ENCODE measurements around the gene ERC2.

Gene ERC2

GRCh38 chr3:56389183-56389830, 79.0 kb downstream of the ERC2 start:
- TF ChIP-seq MAX (IDR thresholded peaks at IDR 0.05; ENCODE audit: low read depth, low read length) (no peak), CTCF (IDR thresholded peaks at IDR 0.05; ENCODE audit: low read depth, low read length) (no peak), POLR2A (IDR thresholded peaks at IDR 0.05; ENCODE audit: extremely low read depth, insufficient read length) (no peak), MYC (IDR thresholded peaks at IDR 0.05; ENCODE audit: low read depth, low read length) (no peak)
- no peak for DNase-seq (ENCODE audit: low read depth)

GRCh38 chr3:56383092-56383491, 85.2 kb downstream of the ERC2 start:
- H3K4me3 ChIP-seq (ENCODE audit: low read depth, low read length): no peak overlapping the region
- TF ChIP-seq MAX (IDR thresholded peaks at IDR 0.05; ENCODE audit: low read depth, low read length) (no peak), MYC (IDR thresholded peaks at IDR 0.05; ENCODE audit: low read depth, low read length) (no peak), POLR2A (IDR thresholded peaks at IDR 0.05; ENCODE audit: extremely low read depth, insufficient read length) (no peak)
- no peak for DNase-seq (ENCODE audit: low read depth)

More at GRCh38 chr3:56389183-56389830, 79.0 kb downstream of the ERC2 start:
- H3K4me3 ChIP-seq (ENCODE audit: low read depth, low read length): no peak overlapping the region

GRCh38 chr3:56379723-56380287, 88.5 kb downstream of the ERC2 start:
- no peak for DNase-seq (ENCODE audit: low read depth)
- TF ChIP-seq MYC (IDR thresholded peaks at IDR 0.05; ENCODE audit: low read depth, low read length) (no peak), CTCF (IDR thresholded peaks at IDR 0.05; ENCODE audit: low read depth, low read length) (no peak), POLR2A (IDR thresholded peaks at IDR 0.05; ENCODE audit: extremely low read depth, insufficient read length) (no peak), MAX (IDR thresholded peaks at IDR 0.05; ENCODE audit: low read depth, low read length) (no peak)
- H3K4me3 ChIP-seq (ENCODE audit: low read depth, low read length): no peak overlapping the region

- DNase-seq (ENCODE audit: low read depth): peak; percentile 28
These were observed 92.6 kb downstream of the ERC2 start for GRCh38 chr3:56375654-56376053.

GRCh38 chr3:56373386-56373785, 94.9 kb downstream of the ERC2 start:
- H3K4me3 ChIP-seq (ENCODE audit: low read depth, low read length): no peak overlapping the region
- no peak for DNase-seq (ENCODE audit: low read depth)
- no peak for TF ChIP-seq MAX (IDR thresholded peaks at IDR 0.05; ENCODE audit: low read depth, low read length)
- TF ChIP-seq POLR2A (IDR thresholded peaks at IDR 0.05; ENCODE audit: extremely low read depth, insufficient read length): no peak

More at GRCh38 chr3:56375654-56376053, 92.6 kb downstream of the ERC2 start:
- TF ChIP-seq CTCF (IDR thresholded peaks at IDR 0.05; ENCODE audit: low read depth, low read length) (no peak), POLR2A (IDR thresholded peaks at IDR 0.05; ENCODE audit: extremely low read depth, insufficient read length) (no peak), MYC (IDR thresholded peaks at IDR 0.05; ENCODE audit: low read depth, low read length) (no peak), MAX (IDR thresholded peaks at IDR 0.05; ENCODE audit: low read depth, low read length) (no peak)
- H3K4me3 ChIP-seq (ENCODE audit: low read depth, low read length): no peak overlapping the region

- H3K4me3 ChIP-seq (ENCODE audit: low read depth, low read length): no peak overlapping the region
- DNase-seq (ENCODE audit: low read depth): no peak
These were observed 97.1 kb downstream of the ERC2 start for GRCh38 chr3:56370991-56371775.

More at GRCh38 chr3:56370991-56371775, 97.1 kb downstream of the ERC2 start:
- TF ChIP-seq CTCF (IDR thresholded peaks at IDR 0.05; ENCODE audit: low read depth, low read length): no peak
- no peak for TF ChIP-seq POLR2A (IDR thresholded peaks at IDR 0.05; ENCODE audit: extremely low read depth, insufficient read length)
- no peak for TF ChIP-seq MAX (IDR thresholded peaks at IDR 0.05; ENCODE audit: low read depth, low read length)
- TF ChIP-seq MYC (IDR thresholded peaks at IDR 0.05; ENCODE audit: low read depth, low read length): no peak

Data from NB4 (cell line).